Esophagus mucosa (tissue), 1 donor: Measurements from ENCODE around the gene ANKRD23. TPM values are rescaled to one million over a fixed set of nuclear protein-coding genes. Genes with fewer than 3 reads are reported as not detected.
"Not testable (repeated sequence)": the region's sequence is repeated elsewhere in the genome, so short reads cannot be mapped to it uniquely, and the experiment has no call there.

Experiments
- ATAC-seq: fragments of 200-7000 bp; cut with Tn5 transposase; one replicate; pipeline ENCODE4 v1.9.1; 2020
- total RNA-seq: library from RNA; stranded (reverse); gene quantifications from one replicate; pipeline ENCODE4 v1.2.4, GENCODE V29; 2023
- donor health status: DM: yes; HTN: yes; CAD: no.

ANKRD23 gene
- total RNA-seq, 1 donor from 2014 or later, result 1.8 TPM

DNA sequence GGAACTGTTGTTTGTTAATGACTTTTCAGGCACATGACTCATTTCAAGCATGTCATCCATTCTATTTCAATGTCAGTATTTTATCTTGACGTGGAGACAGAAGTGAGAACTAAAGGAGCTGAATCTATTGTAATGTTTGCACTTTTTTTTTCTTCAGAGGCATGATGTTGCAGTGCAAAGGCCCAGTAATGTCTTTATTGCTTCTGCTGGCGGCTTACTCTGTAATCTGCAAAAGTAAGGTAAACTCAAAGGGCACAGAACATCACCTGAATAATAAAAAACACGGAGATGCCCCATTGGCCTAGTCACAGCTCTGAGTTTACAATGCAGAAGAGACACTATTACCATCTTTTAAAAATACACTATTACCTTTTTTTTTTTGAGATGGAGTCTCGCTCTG is 30.2 kb downstream of the ANKRD23 start:
- ATAC-seq, result no peak

DNA sequence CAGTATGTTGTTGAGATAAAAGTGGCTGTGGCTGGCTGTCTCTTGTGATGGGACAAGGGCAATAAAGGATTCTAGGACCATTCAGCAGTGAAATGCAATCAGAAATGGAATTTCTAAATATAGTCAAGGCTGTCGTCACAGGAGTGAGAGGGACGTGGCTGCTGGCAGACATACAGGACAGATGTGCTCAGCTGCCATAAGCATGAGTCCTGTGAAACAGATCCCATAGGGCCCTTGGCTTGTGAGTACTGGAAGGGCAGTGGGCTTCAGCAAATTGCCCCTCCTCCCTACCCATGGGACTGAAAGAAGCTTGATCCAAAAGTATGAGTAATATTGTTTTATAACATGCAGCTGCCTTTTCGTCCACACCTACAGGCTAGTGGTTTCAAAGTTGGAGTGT is 31.9 kb downstream of the ANKRD23 start:
- no peak for ATAC-seq

DNA sequence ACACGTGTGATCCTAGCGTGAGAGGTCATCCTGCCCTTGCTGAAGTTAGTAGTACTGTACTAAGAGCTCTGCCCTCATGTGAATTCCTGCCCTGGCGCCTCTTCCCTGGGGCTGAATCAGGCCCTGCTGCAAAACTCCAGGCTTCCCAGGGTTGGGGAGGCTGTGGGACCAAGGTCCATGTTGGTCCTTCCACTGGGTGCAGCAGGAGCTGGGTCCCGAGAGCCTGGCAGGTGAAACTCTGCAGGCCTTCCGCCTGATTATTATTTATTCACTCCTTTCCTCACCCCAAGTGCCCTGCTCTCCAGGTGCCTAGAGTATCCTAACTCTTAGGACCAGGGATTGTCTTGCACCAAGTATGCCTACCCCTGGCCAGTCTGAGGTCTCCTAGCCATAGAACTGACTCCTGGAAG is 33.0 kb downstream of the ANKRD23 start:
- no peak for ATAC-seq

DNA sequence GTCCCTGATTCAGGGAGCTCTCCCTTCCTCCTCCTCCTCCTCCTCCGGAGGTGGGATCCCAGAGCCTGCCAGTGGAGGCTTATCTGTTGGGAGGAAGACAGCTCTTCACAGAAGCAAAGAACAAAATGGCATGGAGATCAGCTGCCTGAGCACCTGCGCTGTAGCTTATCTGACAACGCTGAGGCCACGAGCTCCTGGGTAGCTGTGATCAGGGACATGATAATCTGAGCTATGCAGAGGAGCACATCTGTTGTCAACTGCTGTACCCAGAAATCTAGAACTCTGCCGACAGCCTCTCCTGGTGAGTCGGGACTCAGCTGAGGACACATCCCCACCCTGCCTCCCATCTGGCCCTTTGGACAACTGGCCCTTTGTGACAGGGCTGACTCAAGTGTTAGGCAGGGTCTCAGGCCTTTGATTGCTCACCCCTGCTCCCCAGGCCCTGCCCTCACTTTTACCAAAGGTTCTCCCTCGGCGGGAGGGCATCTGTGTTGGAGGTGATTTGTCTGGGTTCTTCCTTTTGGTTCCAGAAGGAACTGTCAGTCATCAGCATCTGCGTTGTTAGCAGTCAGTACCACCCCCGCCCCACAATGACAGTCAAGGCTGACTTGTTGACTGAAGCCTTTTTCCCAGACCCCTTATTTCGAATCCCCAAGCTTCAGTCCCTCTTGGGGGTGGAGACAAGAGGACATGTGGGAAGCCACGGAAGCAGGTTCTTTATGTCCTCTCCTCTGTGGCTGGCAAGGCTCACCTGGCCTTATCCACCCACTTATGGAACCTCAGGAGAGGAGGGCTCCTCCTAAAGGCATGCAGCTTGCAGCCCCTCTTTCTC is 33.7 kb downstream of the ANKRD23 start:
- ATAC-seq, result no peak

DNA sequence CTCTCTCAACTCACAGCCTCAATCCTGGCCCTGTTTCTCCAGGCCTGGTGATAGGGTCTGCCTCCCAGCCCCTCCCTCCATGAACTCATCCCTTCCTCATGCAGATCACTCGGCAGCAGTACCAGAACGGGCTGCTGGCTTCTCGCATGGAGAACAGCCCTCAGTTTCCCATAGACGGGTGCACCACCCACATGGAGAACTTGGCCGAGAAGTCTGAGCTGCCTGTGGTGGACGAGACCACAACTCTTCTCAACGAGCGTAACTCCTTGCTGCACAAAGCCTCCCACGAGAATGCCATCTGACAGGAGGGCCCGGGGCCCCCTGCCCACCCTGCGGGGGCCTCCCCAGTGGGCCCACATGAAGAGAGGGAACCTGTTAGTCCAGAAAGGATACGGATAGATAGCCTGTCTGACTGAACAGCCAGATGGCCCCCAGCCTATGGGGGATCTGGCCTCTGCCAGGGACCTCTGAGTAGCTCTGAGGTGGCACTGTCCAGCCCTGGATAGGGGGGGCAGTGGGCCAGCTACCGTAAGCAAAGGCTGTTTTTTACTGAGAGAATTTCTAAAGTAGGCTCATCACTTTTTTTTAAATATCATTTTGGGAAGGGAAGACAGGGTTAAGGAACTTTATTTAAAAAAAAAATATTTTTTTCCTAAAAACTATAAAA is 34.5 kb downstream of the ANKRD23 start:
- ATAC-seq, result peak; percentile 23

DNA sequence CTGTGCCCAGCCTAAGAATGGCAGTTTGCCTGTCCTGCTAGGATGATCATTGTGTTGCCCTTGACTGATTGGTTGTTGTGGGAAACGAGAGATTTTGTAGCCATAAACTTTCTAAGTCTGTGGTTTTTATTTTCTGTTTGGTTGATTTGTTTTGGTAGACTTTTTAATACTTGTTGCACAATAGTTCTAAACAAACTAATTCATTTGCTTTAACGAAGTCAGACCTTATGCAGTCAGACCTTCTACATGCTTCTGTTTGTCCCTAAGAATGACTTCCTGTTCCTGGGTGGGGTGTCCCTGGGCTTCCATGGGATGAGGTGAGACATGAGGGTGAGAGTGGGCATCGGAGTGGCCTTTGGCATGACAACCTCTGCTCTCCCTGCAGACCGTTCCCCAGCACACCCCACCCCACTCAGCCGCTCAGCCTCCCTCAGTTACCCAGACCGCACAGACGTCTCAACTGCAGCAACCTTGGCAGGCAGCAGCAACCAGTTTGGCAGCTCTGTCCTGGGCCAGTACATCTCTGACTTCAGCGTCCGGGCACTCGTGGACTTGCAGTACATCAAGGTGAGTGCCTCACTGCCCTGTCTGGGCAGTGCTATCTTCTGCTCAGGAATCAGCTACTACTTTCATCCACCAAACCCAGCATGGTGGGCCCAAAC is 35.5 kb downstream of the ANKRD23 start:
- ATAC-seq, result peak; percentile 58

DNA sequence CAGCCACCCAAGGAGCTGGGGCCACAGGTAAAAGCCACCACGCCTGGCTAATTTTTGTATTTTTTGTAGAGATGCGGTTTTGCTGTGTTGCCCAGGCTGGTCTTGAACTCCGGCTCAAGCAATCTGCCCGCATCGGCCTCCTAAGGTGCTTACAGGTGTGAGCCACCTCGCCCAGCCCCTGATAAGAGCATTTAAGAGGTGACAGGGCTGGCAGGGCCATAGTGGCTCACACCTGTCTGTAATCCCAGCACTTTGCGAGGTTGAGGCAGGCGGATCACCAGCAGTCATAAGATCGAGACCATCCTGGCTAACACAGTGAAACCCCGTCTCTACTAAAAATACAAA is 36.7 kb downstream of the ANKRD23 start:
- no peak for ATAC-seq

DNA sequence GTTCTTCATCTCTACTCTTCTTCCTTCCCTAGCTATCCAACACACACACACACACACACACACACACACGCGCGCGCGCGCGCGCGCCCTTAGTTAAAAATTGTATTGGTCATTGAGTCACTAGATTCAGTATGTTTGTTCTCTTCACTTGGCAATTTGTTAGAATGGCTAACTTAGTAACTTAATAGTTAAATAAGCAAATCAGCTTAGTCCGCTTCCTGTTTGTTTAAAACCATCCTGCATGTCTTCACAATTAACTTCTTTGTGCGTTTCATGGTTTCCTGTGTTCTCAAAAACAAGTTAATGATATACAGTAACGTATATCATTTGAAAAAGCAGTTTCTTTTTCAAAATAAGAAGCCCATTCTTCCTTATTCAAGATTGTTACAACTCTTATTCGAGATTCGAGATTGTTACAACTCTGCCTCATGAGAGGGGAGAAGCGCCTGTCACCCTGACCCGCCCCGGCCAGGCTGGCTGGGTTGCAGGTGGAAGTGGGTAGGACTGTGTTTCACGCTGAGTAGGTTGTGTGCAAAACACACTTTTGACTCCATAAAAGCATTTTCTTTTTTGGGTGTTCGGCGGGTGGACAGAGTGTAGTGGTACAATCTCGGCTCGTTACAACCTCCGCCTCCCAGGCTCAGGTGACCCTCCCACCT is 37.2 kb downstream of the ANKRD23 start:
- ATAC-seq, result no peak

DNA sequence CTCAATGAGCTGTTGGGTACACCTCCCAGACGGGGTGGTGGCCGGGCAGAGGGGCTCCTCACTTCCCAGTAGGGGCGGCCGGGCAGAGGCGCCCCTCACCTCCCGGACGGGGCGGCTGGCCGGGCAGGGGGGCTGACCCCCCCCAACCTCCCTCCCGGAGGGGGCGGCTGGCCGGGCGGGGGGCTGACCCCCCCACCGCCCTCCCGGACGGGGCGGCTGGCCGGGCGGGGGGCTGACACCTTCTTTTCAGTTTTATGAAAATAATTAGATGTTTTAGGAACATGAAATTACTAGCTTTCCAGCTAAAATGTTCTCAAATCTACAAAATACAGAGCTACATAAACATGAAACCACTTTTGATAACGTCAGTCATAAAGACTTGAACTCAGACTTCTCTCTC is 37.9 kb downstream of the ANKRD23 start:
- not testable (repeated sequence) for ATAC-seq

DNA sequence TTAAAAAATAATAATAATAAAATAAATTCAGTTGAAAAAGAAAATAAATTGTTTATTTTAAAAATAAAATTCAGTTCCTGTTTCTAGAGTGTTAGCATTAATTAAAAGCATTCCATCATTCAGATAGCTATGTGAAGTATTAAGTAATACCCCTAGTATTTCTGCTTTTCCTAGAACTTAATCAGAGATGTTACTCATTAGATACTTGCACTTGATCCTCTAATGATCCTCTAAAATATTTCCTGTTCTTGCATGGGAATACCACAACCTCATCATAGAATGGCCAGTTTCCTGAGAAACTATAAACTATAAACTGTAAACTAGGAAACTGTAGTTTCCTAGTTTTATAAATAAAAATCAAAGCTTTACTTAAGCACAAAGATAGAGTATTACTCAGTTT is 38.8 kb downstream of the ANKRD23 start:
- no peak for ATAC-seq

DNA sequence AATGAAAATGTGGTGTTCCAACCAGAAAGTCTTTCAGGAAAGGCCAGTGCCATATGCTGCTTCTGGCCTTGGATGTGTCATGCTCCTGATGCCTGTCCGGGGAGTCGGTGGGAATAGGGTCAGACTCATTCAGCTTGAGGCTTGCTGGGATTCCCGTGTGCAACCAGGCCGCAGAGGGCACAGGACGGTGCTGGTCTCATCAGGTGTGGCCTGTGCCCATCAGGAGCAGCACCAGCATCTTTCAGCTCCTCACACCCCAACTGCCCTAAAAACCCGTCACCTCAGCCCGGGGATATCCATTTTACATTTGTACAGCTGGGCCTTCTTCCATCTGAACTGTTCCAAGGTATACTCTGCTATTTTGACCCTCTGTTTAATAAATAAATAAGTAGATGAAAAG is 41.1 kb downstream of the ANKRD23 start:
- ATAC-seq, result no peak

DNA sequence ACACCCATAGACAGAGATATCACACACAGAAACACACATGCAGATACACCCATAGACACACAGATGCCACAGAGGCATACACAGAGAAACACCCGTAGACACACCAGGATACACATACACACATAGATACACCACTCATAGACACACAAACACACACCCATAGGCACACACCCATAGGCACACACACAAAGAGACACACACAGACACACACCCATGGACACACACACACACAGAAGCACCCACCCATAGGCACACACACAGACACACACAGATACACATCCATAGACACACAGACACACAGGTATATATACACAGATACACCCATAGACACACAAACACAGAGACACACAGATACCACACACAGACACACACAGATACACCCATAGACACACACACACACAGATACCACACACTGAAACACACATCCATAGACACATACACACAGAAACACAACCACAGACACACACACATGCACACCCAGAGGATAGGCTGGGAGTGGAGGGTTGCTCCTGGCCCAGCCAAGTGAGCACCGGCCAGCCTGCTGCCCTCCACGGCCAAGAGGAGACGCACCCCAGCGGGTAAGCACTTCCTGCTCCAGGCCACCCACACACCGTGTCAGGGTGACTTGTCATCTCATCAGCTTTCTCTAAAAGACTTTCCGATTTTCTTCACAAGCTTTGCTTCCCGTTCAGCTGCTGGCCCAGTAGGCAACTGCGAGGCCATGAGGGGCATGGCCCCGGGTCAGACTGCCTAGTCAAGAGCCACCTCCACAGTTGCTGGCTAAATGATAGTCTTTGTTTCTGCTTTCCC is 41.8 kb downstream of the ANKRD23 start:
- no peak for ATAC-seq

DNA sequence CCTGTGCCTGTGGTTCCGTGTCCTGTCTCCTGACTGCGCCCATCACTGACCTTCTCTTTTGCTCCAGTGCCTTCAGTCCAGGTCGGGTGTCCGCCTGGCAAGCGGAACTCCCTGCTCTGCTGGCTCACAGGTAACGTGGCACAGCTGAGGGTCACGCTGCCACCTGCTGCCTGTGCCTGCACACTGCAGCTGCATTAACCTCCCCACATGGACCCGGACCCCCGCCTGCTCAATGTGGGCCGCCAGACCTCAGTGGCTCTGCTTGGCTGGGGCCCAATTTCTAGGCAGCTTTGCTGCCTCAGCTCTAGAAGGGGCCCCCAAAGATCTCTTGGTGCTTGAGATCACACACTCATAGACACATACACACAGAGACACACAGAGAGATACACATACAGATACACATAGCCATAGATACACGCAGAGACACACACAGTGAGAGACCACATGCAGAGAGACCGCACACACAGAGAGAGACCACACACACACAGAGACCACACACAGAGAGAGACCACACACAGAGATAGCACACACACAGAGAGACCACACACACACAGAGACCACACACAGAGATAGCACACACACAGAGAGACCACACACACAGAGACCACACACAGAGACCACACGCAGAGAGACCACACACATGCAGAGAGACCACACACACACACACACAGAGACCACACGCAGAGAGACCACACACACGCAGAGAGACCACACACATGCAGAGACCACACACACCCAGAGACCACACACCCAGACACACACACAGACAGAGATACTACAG is 42.6 kb downstream of the ANKRD23 start:
- ATAC-seq, result peak; percentile 90

DNA sequence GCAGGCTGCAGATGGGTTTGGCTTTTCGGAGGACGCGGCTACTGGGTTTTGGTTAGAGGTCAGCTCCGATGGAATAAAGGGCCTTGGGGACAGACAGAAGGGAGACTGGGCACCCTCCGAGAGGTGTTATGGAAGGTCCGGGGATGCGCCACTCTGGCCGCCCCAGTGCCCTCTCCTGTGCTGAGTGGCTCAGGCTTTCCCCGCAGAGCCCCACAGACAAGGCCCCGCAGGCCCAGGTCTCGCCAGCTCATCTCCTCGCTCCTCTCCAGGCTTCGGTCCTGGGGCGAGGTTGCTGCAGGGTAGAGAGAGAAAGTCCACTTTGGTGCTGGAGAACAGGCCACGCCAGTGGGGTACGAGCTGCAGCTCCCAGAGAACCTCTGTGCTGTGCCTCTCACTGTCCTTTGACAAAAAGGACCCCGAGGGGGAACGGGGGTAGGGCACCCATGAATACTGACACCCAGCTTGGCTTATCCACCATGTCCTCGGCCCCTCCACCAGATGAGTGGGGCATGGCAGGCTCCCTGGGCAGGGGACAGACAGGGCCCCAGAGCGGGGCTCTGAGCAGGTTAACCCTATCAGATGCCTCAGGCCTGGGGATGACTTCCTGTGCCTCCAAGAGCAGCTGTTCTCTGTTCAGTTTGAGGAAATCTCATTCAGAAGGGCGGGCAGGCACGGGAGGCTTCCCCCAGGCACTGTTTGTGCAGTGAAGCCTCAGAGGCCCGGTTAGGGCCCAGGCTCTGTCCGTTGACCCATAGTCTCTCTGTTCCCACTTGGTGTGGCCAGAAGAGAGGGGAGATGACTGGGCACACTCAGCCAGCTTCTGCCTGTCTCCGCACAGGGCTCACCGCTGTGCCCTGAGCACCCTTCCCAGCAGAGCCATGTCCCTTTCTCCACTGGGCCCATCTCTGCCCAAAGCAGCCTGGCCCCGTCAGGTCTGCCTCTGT is 43.5 kb downstream of the ANKRD23 start:
- peak; percentile 28 for ATAC-seq

DNA sequence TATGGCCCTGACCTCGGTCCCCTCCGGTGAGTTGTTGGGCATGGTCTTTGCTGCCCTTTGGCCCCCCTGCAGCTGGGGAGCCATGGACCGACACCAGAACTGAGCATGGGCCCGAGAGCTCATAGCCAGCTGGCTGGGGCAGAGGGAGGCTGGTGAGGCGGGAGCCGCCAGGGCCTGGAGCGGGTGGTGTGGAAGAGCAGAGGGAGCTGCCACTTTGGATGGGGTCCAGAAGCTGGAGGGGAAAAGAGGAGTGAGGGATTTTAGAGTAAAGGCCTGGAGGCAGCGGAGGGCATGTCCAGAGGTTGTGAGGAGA is 44.2 kb downstream of the ANKRD23 start:
- no peak for ATAC-seq

DNA sequence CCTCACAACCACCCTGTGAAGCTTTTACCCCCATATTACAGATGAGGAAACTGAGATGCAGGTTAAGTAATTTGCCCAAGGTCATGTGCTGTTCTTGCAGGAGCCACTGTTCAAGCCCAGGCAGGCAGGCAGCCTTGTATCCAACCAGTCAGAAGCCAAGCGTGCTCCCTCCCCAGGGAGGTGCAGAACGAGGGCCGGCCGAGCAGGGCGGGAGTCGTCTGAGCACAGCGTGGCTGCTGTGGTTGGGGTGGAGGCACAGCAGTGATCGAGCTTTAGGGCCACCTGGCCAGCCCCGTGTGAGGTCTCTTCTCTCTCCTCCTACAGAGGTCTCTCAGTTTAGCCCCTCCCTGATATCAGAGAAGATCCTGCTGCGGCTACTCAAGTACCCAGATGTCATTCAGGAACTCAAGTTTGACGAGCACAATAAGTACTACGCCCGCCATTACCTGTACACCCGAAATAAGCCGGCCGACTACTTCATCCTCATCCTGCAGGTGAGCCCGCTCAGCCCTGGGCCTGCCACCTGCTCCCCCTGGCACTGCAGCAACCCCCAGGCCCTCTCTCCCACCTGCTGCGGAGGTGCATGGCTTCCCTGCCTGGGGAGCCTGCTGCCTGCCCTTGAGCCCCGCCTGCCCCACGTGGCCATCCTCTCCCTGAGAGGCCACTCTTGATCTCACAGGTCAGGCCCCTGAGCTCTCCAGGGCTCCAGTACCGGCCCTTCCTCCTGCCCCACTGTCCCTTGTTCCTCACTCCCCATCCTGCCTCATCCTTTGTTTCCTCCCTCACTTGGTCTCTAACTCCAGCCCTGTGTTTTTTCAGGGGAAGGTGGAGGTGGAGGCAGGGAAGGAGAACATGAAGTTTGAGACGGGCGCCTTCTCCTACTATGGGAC is 44.8 kb downstream of the ANKRD23 start:
- peak; percentile 58 for ATAC-seq

DNA sequence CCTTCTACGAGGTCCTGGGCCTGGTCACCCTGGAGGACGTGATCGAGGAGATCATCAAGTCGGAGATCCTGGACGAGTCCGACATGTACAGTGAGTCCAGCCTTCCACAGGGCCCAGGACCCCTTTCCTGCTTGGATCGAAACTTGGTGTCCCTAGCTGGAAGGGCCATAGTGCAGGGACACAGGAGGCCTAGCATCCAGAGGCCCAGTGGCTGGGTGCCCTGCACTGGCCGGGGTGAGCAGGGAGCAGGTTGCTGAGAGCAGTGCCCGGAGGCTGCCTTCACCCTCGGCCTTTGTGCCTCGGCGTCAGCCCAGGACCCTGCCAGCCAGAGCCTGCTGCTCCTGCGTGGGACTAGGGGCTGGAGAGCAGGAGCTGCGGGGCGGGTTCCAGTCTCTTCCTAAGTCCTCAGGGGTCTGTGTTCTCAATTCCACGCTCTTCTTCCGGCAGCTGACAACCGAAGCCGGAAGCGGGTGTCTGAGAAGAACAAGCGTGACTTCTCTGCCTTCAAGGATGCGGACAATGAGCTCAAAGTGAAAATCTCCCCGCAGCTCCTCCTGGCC is 46.7 kb downstream of the ANKRD23 start:
- ATAC-seq, result no peak

DNA sequence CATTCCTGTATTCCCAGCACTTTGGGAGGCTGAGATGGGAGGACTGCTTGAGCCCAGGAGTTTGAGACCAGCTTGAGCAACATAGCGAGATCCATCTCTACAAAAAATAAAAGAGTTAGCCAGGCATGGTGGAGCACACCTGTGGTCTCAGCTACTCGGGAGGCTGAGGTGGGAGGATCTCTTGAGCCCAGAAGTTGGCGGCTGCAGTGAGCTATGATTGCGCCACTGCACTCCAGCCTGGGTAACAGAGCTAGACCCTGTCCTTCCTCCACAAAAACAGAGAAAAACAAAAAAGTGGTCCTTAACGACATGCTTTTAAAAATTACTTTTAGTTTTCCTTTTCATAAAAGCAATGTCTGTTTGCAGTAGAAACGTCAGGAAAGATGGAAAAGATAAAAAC is 47.3 kb downstream of the ANKRD23 start:
- not testable (repeated sequence) for ATAC-seq

DNA sequence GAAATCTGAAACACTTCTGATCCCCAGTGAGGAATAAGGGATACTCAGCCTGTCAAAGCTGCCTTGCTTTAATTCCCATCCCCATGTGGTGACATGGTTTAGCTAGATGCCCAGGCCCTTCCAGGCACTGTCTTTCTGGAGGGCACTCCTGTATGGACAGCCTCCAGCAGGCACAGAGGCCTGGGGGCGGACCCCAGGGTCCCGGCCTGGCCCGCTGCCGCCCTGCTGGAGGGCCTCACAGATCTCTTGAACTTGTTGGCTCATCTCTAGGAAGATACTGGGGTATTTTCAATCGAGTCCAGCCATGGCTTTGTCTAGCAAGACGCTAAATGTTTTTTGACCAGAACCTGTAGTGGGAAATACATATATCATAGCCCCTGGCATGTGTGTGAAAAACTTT is 48.7 kb downstream of the ANKRD23 start:
- no peak for ATAC-seq
